H9 (cell line): Measurements from ENCODE around the gene KIF27. TPM values are rescaled to one million over a fixed set of nuclear protein-coding genes. Genes with fewer than 3 reads are reported as not detected.

Source experiments
- DNase-seq: peaks from one replicate; pipeline ENCODE4 v3.0.0-alpha.2; 2017
- H2AFZ ChIP-seq: one replicate; pipeline ENCODE4 v1.6.1; 2013; ENCODE audit warnings: mild to moderate bottlenecking, low read length, control low read depth, moderate library complexity
- H2AK5ac ChIP-seq: 2 replicates; pipeline ENCODE4 v1.6.1; 2013; ENCODE audit warnings: low read length, control low read depth, mixed read lengths; ENCODE audit not compliant: insufficient read length
- H2BK120ac ChIP-seq: one replicate; pipeline ENCODE4 v1.6.1; 2013; ENCODE audit warnings: low read depth, mild to moderate bottlenecking, low read length, control low read depth, inconsistent platforms; ENCODE audit not compliant: poor library complexity, severe bottlenecking
- H2BK12ac ChIP-seq: 2 replicates; pipeline ENCODE4 v1.6.1; 2013; ENCODE audit warnings: low read length, control low read depth, mixed read lengths, low read depth; ENCODE audit not compliant: insufficient read length
- H2BK15ac ChIP-seq: 2 replicates; pipeline ENCODE4 v1.6.1; 2013; ENCODE audit warnings: low read depth, low read length, control low read depth
- H2BK20ac ChIP-seq: one replicate; pipeline ENCODE4 v1.6.1; 2013; ENCODE audit warnings: low read depth, mild to moderate bottlenecking, low read length, control low read depth, inconsistent platforms; ENCODE audit not compliant: poor library complexity, severe bottlenecking
- H2BK5ac ChIP-seq: 2 replicates; pipeline ENCODE4 v1.6.1; 2013; ENCODE audit warnings: low read length, control low read depth, mixed read lengths; ENCODE audit not compliant: insufficient read length
- H3K14ac ChIP-seq: 2 replicates; pipeline ENCODE4 v1.6.1; 2013; ENCODE audit warnings: low read length, control low read depth; ENCODE audit not compliant: insufficient read depth
- H3K18ac ChIP-seq: 2 replicates; pipeline ENCODE4 v1.6.1; 2013; ENCODE audit warnings: low read depth, mild to moderate bottlenecking, mixed read lengths, low read length, control low read depth; ENCODE audit not compliant: insufficient read length
- H3K23ac ChIP-seq: 2 replicates; pipeline ENCODE4 v1.6.1; 2013; ENCODE audit warnings: low read length, control low read depth, mixed read lengths, low read depth; ENCODE audit not compliant: insufficient read length
- H3K23me2 ChIP-seq: 2 replicates; pipeline ENCODE4 v1.6.1; 2013; ENCODE audit warnings: low read depth, mild to moderate bottlenecking, mixed read lengths, low read length, control low read depth; ENCODE audit not compliant: insufficient read length, poor library complexity, severe bottlenecking
- H3K27ac ChIP-seq: 2 replicates; pipeline ENCODE4 v1.5.1; 2013; ENCODE audit warnings: low read length, control low read depth, mixed read lengths, low read depth; ENCODE audit not compliant: insufficient read length
- H3K27me3 ChIP-seq: 2 replicates; pipeline ENCODE4 v1.6.1; 2013; ENCODE audit warnings: low read length, control low read depth, inconsistent platforms; ENCODE audit not compliant: insufficient read depth
- H3K4ac ChIP-seq: 2 replicates; pipeline ENCODE4 v1.6.1; 2013; ENCODE audit warnings: low read depth, mild to moderate bottlenecking, control low read depth, inconsistent platforms, low read length, moderate library complexity
- H3K4me1 ChIP-seq: 2 replicates; pipeline ENCODE4 v1.6.1; 2013; ENCODE audit warnings: low read length, control low read depth, inconsistent platforms; ENCODE audit not compliant: insufficient read depth
- H3K4me2 ChIP-seq: 2 replicates; pipeline ENCODE4 v1.6.1; 2013; ENCODE audit warnings: low read length, control low read depth, mixed read lengths; ENCODE audit not compliant: insufficient read length, insufficient read depth
- H3K56ac ChIP-seq: 2 replicates; pipeline ENCODE4 v1.6.1; 2013; ENCODE audit warnings: low read depth, mild to moderate bottlenecking, mixed read lengths, low read length, control low read depth; ENCODE audit not compliant: insufficient read length
- H3K79me1 ChIP-seq: 2 replicates; pipeline ENCODE4 v1.6.1; 2013; ENCODE audit warnings: low read depth, mild to moderate bottlenecking, moderate library complexity, low read length, control low read depth, inconsistent platforms; ENCODE audit not compliant: insufficient read depth, poor library complexity, severe bottlenecking
- H3K79me2 ChIP-seq: 2 replicates; pipeline ENCODE4 v1.6.1; 2013; ENCODE audit warnings: low read length, control low read depth, inconsistent platforms; ENCODE audit not compliant: insufficient read depth
- H3K9ac ChIP-seq: 2 replicates; pipeline ENCODE4 v1.6.1; 2013; ENCODE audit warnings: low read length, control low read depth, mixed read lengths; ENCODE audit not compliant: insufficient read length; ENCODE audit errors: extremely low read depth
- H3K9me3 ChIP-seq: one replicate; pipeline ENCODE4 v1.6.1; 2013; ENCODE audit warnings: low read depth, low read length, inconsistent platforms; ENCODE audit not compliant: control insufficient read depth
- H3T11ph ChIP-seq: one replicate; pipeline ENCODE4 v1.6.1; 2013; ENCODE audit warnings: mild to moderate bottlenecking, low read length, control low read depth, inconsistent platforms
- H4K20me1 ChIP-seq: one replicate; pipeline ENCODE4 v1.6.1; 2013; ENCODE audit not compliant: control insufficient read depth, insufficient read length, insufficient read depth
- H4K5ac ChIP-seq: 2 replicates; pipeline ENCODE4 v1.6.1; 2013; ENCODE audit warnings: low read depth, mild to moderate bottlenecking, mixed read lengths, low read length, control low read depth; ENCODE audit not compliant: insufficient read length
- H4K8ac ChIP-seq: replicated peaks from 2 replicates; pipeline ENCODE4 v1.6.1; 2013; ENCODE audit warnings: low read length, control low read depth, mixed read lengths, low read depth; ENCODE audit not compliant: insufficient read length
- H4K91ac ChIP-seq: 2 replicates; pipeline ENCODE4 v1.6.1; 2013; ENCODE audit warnings: low read depth, mild to moderate bottlenecking, moderate library complexity, mixed read lengths, low read length, control low read depth; ENCODE audit not compliant: insufficient read length
- H3K27ac Mint-ChIP-seq, 3 experiments: 2 replicates in 2 of 3; 3 replicates in 1 of 3; pipeline ENCODE4 v1.8.0; 2020 to 2021; ENCODE audit warnings: mixed read lengths in 3 of 3, mild to moderate bottlenecking in 1 of 3, moderate library complexity in 1 of 3
- H3K27me3 Mint-ChIP-seq: 2 replicates; pipeline ENCODE4 v1.8.0; 2021; ENCODE audit warnings: low read depth, mild to moderate bottlenecking, moderate library complexity, mixed read lengths
- H3K36me3 Mint-ChIP-seq, 3 experiments: 2 replicates in 2 of 3; 3 replicates in 1 of 3; pipeline ENCODE4 v1.8.0; 2020 to 2021; ENCODE audit warnings: low read depth in 3 of 3, mixed read lengths in 3 of 3; ENCODE audit not compliant: insufficient read depth in 1 of 3
- H3K4me1 Mint-ChIP-seq, 2 experiments: 2 replicates each; pipeline ENCODE4 v1.8.0; 2020; ENCODE audit warnings: mixed read lengths in 2 of 2
- H3K4me3 Mint-ChIP-seq, 2 experiments: 2 replicates in 1 of 2; 3 replicates in 1 of 2; pipeline ENCODE4 v1.8.0; 2020 to 2021; ENCODE audit warnings: mild to moderate bottlenecking in 2 of 2, mixed read lengths in 2 of 2, moderate library complexity in 1 of 2
- H3K9me3 Mint-ChIP-seq, 2 experiments: 2 replicates in 1 of 2; 3 replicates in 1 of 2; pipeline ENCODE4 v1.8.0; 2020; ENCODE audit warnings: mild to moderate bottlenecking in 2 of 2, mixed read lengths in 2 of 2, moderate library complexity in 1 of 2
- CTCF ChIP-seq: fragments of 200-600 bp; sonication (generic); conservative IDR thresholded peaks from 3 replicates; pipeline ENCODE4 v1.8.0; 2021; ENCODE audit warnings: antibody characterized with exemption, mild to moderate bottlenecking
- WGBS: extraction: QIAGEN DNeasy Blood & Tissue Kit; methylation state at CpG from one replicate; pipeline ENCODE4 v1.1.7; 2013; ENCODE audit warnings: missing lambda C conversion rate, low lambda C conversion rate, mixed read lengths; ENCODE audit not compliant: insufficient read length; ENCODE audit errors: extremely low coverage; 5-methylcytosine and 5-hydroxymethylcytosine counted together
- total RNA-seq: library from RNA; stranded (reverse); gene quantifications from 2 replicates; pipeline ENCODE4 v1.2.1, GENCODE V29; 2021

KIF27 gene
- total RNA-seq, 1 experiment from 2014 or later = 2.9 TPM

- H4K20me1 ChIP-seq = no peaks in the 10 kb centered on the region
- DNase-seq = peak; percentile 36
- no peak overlapping the region for H3K23ac ChIP-seq
- no peak overlapping the region for H2BK12ac ChIP-seq
- no peak overlapping the region for H2BK120ac ChIP-seq
- H4K5ac ChIP-seq = no peak overlapping the region
- H3K27ac ChIP-seq = no peak overlapping the region
- H4K8ac ChIP-seq = no peak overlapping the region
- H4K91ac ChIP-seq = no peak overlapping the region
- no peaks in the 10 kb centered on the region for H3K4me1 ChIP-seq
- peak overlapping the region; percentile 29 to 76 (median 32); a peak in 4 of 7 replicates for H3K27ac Mint-ChIP-seq
- WGBS = no CpG with 5 or more reads among the region's 8 CpGs
- no peak overlapping the region for H3K18ac ChIP-seq
- no peaks in the 10 kb centered on the region for H3K79me2 ChIP-seq
- TF ChIP-seq CTCF = no peak
- peak overlapping the region in 1 of 2 experiments; percentile 7; a peak in 1 of 5 replicates for H3K4me3 Mint-ChIP-seq
- H3K9me3 Mint-ChIP-seq = no peaks in the 10 kb centered on the region
- no peaks in the 10 kb centered on the region for H3K27me3 ChIP-seq
- no peak overlapping the region for H3K9ac ChIP-seq
- no peak overlapping the region for H3K56ac ChIP-seq
- H3K4ac ChIP-seq = no peak overlapping the region
- no peaks in the 10 kb centered on the region for H3K23me2 ChIP-seq
- no peak overlapping the region for H2BK5ac ChIP-seq
- H2BK15ac ChIP-seq = no peak overlapping the region
- H3K14ac ChIP-seq = no peak overlapping the region
- H2AFZ ChIP-seq = no peak overlapping the region
- no peak overlapping the region for H2BK20ac ChIP-seq
- no peak overlapping the region for H2AK5ac ChIP-seq
- H3T11ph ChIP-seq = no peak overlapping the region
- H3K9me3 ChIP-seq = no peaks in the 10 kb centered on the region
- no peaks in the 10 kb centered on the region; a peak in 1 of 4 replicates for H3K4me1 Mint-ChIP-seq
- H3K4me2 ChIP-seq = no peak overlapping the region
- no peaks in the 10 kb centered on the region for H3K79me1 ChIP-seq
- H3K27me3 Mint-ChIP-seq = peaks cover 5% of the 10 kb centered on the region
- peaks cover 33 to 50% (median 44%) of the 10 kb centered on the region in 3 experiments; a peak in 6 of 7 replicates for H3K36me3 Mint-ChIP-seq
These were observed 45.0 kb upstream of the KIF27 start for GRCh38 chr9:83966209-83966582.
